NCI-H526 treated with DMSO at 0.1 percent for 48 hours (cell line): ENCODE data around the gene HS3ST4.

Experiments
- DNase-seq: peaks from one replicate; lab custom pipeline; 2025; lab: John Stamatoyannopoulos, UW

The HS3ST4 gene

DNA sequence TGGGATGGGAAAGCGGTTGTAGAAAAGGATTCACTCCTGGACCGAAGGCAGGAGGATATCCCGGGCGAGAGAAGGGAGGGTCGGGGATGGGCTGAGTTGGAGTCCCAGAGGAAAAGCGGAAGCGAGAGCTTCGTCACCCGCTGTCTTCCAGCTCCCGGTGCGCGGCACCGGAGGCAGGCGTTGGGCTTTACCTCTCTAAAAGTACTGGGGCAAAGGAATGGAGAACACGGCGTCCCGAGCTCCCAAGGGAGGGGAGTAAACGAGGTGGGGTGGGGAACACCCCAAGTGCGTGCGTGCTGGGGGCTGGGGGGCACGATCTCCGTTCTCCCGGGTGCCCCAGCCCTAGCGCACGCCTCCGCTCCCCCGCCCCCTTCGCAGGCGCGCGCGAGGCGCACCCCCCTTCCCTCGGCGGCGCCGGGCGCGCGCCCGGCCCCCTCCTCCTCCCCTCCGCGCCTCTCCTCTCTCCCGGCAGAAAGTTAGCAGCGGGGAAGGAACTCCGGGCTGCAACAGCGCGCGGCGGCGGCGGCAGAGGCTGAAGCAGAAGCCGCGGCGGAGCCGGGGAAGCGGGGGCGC lies at the start of gene HS3ST4:
HS3ST4 (plus strand) TSS at position 441 of the 573 bp plus-strand sequence.
- DNase-seq, result peak; percentile 72

DNA sequence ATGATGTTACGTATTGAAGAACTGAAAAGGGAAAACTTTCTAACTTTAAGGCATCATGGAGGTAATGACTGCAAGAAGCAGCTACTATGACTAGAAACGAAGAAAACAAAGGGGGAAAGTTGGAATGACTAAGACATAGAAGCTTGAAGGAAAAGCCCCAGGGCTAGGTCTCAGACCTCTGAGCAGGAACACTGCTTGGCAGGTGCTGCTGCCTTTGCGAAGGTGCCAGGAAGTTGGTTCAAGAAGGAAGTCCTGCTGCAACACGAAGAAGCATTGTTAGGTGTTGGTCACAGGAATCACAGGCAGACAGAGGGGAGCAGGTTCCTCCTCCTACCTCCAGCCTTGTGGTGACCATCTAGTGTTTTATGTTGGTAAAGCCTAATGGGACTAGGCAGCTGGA lies 48.1 kb upstream of the HS3ST4 start:
- DNase-seq, result no peak

DNA sequence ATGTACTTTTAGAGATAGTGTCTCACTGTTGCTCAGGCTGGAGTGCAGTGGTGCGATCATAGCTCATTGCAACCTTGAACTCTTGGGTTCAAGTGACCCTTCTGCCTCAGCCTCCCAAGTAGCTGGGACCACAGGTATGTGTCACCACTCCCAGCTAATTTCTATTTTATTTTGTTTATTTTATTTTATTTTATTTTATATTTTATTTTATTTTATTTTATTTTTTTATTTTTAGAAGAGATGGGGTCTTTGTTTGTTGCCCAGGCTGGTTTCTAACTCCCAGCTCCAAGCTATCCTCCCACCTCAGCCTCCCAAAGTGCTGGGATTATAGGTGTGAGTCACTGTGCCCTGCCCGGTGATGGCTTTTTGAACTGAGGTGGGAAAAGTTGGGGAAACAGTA lies 35.1 kb upstream of the HS3ST4 start:
- no peak for DNase-seq

DNA sequence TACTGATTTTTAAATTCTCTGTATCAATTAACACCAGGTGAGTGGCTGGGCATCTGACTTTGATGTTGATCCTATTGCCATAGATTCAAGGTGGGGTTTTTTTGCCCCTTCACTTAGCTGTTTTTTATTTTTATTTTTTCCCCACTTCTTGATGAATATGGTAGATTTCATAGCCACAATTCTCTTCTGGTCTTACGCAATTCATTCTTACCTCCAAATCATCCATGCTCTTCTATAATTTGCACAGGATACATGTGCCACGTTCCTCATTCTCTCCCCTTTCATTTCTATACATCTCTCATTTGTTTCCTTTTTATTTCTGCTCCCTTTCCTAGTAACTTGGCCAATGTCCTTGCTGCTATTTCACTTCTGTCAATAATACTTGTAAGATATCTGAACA lies 14.9 kb upstream of the HS3ST4 start:
- no peak for DNase-seq

DNA sequence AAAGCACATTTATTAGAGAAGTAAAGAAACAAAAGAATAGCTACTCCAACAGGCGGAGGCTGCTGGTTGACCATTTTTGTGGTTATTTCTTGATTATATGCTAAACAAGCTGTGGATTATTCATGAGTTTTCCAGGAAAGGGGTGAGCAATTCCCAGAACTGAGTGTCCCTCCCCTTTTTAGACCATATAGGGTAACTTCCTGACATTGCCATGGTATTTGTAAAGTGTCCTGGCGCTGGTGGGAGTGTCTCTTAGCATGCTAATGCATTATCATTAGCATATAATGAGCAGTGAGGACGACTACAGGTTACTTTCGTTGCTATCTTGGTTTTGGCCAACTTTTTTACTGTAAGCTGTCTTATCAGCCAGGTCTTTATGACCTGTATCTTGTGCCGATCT lies 12.2 kb upstream of the HS3ST4 start:
- DNase-seq, result no peak

DNA sequence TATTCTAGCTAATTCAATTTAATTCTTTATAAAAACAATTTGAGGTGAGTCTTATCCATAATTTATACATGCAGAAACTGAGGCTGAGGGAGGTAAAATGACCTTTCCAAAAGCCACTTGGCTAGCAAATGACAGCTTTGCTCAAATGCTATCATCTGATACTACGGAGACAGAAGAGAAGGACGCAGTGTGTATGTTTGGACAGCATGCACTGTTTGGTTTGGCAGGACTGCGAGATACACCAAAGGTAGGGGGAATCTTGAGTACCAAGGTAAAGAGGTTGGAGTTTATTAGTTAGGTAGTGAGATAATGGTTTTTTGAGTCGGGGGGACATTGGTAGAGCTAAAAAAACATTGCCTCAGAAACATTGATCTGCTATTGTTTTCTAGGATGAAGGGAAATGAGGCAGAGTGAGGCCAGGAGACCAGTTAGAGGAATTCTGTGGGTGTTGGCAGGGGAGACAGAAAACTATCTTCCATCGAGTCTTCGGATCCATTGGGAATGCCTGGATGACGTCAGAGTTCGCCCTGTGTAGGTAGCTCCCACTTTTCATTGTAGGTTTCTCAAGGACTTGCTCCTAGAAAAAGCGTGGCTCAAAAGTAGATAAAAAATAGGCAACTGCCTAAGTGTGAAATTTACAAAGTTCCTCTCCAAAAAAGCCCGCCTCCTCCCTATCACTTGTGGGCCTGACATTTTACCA lies 2.5 kb upstream of the HS3ST4 start:
- no peak for DNase-seq

DNA sequence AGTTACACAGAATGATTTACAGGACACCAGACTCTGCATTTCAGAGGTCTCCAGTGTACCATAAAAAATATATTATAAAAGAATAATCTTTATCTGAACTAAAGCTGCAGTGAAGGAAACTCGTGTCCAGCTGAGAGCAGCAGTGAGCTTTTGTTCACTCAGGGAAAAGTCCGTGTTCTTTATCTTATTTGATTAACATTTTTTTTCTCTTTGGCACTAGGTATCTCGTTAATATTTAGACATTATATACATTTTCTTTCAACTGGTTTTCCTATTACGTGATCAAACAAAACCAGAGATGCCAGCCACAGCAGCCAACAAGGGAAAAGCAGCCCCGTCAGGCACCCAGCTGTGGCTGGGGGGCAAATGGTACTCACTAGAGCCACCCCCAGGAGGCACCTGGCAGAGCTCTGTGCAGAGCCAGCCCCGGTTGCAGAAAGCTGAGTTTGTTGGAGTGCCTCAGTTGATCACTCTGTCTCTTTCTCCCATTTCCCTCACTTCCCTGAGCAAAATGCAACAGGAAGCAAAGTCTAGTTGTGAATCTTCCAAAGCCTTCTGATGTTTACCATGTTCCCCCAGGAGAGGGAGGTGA lies 1.1 kb upstream of the HS3ST4 start:
- DNase-seq, result no peak

DNA sequence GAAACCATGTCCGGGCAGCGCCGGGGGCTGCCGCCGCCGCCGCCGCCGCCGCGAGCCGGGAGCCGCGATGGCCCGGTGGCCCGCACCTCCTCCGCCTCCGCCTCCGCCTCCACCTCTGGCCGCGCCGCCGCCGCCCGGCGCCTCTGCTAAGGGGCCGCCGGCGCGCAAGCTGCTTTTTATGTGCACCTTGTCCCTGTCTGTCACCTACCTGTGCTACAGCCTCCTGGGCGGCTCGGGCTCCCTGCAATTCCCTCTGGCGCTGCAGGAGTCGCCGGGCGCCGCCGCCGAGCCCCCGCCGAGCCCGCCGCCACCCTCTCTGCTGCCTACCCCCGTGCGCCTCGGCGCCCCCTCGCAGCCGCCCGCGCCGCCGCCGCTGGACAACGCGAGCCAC lies 587 bp downstream of the HS3ST4 start:
- DNase-seq, result peak; percentile 12

DNA sequence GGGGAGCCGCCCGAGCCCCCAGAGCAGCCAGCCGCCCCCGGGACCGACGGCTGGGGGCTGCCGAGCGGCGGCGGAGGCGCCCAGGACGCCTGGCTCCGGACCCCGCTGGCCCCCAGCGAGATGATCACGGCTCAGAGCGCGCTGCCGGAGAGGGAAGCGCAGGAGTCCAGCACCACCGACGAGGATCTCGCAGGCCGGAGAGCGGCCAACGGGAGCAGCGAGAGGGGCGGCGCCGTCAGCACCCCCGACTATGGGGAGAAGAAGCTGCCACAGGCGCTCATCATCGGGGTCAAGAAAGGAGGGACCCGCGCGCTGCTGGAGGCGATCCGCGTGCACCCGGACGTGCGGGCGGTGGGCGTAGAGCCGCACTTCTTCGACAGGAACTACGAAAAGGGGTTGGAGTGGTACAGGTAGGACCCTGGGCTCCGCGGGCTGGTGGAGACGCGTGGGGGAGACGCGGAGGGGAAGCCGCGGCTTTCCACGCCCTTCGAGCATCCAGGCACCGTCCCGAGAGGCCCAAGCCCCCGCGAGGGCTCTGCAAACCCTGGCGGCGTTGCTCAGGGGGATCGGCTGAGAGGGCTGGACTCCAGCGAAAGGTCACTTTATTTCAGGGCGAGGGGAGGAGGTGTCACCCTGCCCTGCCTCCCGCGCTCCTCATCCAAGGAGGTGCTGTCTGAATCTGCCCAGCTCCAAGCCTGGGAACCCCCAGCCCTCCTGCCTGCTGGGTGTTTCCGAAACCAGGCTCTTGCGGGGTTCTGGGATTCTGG lies 1.2 kb downstream of the HS3ST4 start:
- no peak for DNase-seq

DNA sequence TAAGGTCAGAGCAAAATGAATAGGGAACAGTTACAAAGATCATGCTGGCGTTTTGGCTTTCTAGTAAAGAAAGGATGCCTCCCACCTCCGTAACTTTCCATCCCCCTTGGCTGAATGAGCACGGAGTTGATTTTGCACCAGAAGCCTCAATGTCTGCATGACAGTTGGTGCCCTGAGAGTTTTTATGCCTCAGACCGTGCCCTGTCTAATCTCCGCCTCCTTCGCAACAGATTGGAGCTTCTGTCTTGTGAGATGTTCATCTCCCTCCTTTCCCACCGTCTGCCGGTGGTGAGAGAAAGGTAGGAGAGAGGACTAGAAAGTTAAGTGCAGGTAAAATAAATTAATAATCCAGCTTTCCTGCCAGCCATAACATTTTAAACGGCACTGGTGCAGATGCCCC lies 1.9 kb downstream of the HS3ST4 start:
- DNase-seq, result no peak

DNA sequence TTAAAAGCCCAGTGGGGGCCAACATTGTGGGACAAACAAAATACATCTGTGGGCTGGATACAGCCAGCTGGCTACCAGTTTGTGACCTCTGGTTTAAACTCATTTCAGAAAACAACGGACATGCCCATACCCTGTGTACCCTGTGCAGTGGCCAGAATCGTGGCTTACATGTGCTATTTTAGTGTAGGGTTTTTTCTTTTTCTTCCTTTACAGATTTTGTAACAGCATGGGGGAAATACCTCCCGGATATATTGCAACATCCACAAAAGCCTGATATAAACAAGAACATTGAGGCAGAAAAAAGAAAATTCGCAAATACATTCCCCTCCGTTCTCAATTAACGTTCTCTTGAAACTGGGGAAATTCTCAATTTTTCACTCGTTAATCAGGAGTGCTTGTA lies 7.3 kb downstream of the HS3ST4 start:
- no peak for DNase-seq

DNA sequence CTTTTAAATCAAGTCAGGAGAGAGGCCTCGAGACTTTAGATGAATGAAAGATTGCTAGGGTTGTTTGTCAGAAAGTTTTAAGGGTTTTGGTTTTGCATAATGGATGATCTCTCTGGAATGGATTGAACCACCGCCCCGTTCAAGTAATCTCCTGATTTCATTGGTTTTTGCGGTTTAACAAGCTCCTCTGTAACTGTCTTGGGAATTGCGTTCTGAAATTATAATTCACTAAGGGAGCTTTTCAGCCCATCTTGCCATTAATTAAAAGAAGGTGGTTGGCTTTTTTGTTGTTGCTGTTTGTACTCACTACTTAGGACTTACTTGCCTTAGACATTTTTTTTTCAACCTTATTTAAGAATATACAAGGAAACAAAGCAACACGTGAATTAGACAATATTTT lies 8.8 kb downstream of the HS3ST4 start:
- DNase-seq, result no peak

DNA sequence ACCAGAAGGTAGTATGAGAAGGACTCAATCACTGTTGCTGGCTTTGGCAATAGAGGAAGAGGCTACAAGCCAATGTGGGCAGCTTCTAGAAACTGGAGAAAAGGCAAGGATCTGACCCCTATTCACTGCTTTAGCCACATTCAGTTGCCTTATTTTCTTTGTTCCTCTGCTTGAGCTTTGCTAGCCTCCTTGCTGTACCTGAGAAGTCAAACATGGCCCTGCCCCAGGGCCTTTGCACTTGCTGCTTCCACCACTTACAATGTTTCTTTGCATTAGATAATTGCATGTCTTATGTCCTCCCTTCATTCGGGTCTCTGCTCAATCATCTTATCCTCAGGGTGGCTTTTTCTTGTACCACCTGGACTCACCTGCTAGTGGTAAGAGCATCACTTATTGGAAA lies 15.8 kb downstream of the HS3ST4 start:
- no peak for DNase-seq

DNA sequence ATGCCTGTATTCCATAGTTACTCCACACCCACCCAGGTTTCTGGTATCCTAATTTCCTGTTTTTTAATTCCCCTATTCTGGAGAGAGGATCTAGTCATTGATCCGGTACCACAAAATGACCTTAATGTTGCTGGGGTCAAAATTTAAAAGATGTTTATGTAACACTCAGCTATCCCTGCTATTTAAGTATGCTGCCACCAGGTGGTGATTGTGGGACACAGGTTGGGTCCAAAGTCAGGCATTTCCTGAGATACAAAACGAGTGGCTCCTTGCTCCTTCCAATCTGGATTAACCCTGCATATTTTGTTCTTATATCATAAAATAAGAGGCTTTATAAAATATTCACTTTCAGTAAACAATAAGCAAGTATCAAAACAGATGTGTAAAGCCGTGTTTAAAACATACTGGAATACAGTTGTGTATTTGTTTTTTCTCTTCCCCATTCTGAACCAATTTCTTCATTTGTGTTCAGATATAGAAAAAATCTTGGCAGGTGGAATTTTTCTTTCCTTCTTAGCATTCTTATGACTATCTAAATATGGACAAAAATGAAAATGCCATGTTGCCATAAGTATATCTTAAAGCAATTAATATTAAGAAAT lies 16.3 kb downstream of the HS3ST4 start:
- DNase-seq, result peak; percentile 44

DNA sequence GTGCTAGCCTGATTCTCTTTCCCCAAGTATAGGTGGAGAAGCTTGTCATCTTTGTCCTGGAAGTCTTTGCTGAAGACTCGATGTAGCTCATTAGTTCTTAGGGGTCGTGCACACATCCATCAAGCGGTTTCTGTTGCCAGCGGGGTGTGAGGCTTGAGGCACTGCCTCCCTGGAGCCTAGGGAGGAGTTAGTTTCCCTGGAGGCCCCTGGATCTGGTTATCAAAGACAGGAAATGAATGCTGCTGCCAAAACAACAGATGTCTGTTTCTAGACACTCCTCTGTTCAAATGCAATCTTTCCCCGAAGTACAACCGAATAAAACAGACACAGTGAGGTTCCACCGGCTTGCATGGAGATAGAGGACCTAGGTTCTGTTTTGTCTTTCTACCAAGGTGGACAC lies 17.5 kb downstream of the HS3ST4 start:
- DNase-seq, result no peak

DNA sequence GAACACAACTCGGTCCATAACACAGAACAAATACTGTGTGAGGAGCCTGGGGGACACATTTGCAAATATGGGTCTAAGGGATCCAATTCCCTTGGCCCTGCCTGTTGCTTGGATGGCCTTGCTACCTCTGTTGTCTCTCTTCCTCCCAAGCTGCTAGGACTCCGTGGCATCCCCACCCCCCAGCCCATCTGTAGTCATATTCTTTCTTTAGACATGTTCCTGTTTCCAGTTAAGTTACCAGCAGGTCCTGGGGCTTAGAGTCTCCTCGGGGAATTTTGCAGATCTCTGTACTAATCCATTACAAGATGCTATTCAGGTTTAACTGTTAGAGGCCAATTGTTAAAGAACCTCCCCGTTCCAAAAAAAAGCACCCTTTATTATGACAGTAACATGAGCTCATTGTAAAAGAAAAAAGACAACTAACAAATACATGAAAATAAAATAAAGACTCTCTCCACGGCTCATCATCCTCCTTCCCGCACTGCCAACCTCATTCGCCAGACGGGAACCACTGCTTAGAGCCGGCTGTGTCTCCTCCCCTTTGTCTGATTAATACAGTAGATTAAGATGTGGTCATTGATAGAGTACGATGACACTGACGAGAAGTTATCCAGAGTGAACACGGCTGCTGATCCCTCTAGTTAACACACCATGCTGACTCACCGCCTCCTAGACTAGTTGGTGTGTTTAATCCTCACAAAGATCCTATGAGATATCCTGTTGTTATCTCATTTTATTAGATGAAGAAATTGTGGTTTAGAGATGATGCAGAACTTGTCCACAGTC lies 22.2 kb downstream of the HS3ST4 start:
- no peak for DNase-seq

DNA sequence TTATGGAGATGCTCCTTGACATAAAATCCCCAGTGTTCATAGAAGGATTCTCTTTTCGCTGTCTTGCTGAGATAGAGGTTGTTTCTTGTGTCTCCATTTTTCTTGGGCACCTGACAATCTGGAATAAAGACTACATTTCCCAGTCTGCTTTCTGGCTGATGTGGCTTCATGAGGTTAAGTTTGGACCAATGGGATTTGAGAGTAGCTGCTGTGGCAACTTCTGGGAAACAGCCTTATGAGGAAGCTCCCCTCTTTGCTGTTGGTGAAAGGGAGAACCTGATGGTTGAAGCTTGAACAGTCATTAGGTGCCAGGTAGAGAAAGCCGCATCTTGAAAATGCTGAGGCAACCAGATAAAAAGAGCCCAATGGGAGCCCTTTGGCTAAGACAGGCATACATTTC lies 24.4 kb downstream of the HS3ST4 start:
- no peak for DNase-seq

DNA sequence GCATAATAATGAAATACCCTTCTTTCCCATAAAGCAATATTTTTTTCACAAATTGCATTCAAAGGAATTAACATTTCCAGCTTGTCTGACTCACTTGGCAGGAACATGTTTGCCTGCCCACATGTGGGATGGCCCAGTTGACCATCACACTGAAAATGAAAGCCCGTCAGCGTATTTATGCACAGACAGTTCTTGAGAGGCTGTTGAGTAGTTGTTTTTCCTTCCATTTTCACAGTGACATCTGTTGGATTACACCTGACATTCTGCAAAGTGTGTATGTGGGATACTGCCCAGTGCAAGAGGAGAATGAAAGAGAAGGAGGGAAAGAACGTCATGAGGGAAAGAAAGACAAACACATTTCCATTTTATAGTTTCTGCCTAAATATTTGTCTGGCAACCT lies 29.7 kb downstream of the HS3ST4 start:
- DNase-seq, result no peak

DNA sequence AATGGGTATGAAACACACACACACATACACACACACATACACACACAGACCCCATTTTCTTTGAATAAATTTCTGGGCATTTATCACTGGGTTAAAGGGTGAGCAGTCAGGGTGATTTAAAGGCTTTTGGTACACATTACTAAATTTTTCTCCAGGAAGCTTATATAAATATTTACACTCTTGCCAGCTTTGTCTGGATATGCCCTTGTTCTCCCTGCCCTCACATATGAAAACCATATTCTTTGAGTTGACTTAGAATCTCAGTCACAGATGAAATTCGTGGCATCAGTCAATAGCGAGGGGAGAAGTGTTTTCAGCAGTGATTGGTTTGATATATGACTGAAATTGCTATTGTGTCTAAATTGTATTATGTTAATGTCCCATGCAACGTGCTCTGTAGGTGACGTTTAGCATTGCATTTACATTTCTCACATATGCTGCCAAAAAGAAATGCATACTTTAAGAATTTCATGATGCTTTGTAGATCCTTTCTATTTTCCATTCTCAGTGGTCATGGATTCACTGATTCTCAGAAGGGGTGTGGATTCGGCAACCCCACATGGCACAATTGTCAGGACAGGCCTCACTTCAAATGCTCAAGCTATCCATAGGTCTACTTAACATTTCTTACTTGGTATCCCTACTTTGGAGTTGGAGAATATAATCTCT lies 34.8 kb downstream of the HS3ST4 start:
- DNase-seq, result no peak

DNA sequence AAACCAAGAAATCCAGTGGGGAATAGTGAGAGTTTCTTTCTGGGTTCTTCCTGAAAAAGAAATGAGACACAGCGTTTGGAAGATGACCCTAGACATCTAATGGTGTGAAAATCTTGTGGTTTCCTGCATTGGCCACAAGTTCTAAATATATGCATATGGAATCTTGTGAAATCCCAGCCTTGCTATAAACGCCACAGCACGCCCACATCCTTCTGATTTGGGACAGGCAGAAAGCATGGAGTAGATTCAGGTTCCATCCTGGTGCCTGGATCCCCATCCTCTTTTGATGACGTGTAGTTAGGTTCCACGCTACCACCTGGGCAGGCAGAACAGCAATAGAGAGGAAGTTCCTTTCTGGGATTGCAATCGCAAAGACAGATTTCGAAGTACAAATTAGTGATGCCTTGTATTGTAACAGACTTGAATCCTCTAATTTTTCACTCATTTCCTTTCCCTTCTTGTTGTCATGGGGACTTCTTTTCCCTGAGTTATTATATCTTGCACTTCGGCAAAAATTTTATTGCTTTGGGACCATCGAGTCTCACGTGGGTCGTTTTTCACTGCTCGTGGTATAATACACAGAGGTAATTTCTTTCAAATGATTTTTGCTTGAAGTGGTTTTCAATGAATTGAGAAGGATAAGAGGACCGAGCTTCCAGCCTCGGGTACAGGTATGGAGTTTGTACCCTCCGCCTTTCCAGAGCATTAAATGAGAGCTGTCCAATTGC lies 37.6 kb downstream of the HS3ST4 start:
- DNase-seq, result no peak

DNA sequence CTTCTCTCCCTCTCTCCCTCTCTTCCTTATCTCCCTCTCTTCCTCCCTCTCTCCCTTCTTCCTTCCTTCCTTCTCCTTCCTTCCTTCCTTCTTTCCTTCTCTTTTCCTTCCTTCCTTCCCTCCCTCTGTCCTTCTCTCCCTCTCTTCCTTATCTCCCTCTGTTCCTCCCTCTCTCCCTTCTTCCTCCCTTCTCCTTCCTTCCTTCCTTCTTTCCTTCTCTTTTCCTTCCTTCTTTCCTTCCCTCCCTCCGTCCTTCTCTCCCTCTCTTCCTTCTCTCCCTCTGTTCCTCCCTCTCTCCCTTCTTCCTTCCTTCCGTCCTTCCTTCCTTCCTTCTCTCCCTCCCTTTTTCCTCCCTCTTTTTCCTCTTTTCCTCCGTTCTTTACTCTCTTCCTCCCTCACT lies 38.6 kb downstream of the HS3ST4 start:
- no peak for DNase-seq
